Mesangial cell (primary cell): Measurements from ENCODE around the gene DDX10. TPM values are rescaled to one million over a fixed set of nuclear protein-coding genes. Genes with fewer than 3 reads are reported as not detected.

Source experiments
- total RNA-seq: library from RNA; depleted of rRNA; stranded (reverse); fragments of >200 nt; gene quantifications from 2 replicates; pipeline ENCODE4 v1.2.3, GENCODE V29; 2015

Gene DDX10
- 7.2 and 21.3 TPM in 2 replicates for total RNA-seq

DNA sequence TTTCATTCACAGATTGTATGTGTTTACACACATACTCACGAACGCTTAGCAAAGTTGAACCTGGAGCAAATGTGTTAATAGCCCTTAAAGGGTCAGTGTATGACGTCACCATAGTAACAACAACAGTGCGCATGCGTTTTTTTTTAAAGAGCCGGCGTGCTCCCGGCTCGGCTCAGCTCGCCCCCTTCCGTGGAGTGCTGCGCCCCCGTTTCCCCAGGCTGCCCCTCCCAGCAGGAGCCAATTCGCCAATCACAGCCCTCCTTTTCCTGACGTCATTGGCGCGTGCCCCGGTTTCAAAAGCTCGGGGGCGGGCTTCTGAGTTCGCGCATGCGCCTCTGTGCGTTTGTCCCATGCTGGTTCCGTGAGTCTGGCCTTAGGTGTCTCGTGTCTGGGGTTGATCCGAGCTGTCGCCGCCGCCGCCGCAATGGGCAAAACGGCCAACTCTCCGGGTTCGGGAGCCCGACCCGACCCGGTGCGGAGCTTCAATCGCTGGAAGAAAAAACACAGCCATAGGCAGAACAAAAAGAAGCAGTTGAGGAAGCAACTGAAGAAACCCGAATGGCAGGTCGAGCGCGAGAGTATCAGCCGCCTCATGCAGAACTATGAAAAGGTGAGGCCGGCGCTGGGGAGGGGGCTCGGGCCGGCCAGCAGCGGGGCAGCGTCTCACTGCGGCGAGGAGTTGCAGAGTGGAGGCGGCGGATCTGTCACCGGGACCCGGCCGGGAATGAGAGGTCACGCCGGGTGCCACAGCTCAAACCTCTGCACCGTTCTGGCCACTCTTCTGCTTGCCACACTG lies at the start of gene DDX10:
Gene DDX10, plus strand, starts transcription at position 340 of the 796 bp plus-strand sequence. Its CDS starts 85 bp downstream, at position 425.

Other genes starting within 250 kb of the DDX10 start
- gene C11orf65, start 197.5 kb upstream of the DDX10 start, total RNA-seq: 0.13 and 1.6 TPM in 2 replicates
- 17.4 and 27.2 TPM in 2 replicates for gene POGLUT3, start 166.7 kb upstream of the DDX10 start, total RNA-seq
- gene EXPH5, start 71.3 kb upstream of the DDX10 start, total RNA-seq: 3.9 and 4.4 TPM in 2 replicates